Adipose tissue (tissue), 3 donors: ENCODE results near the gene PCDHB12. TPM values are rescaled to one million over a fixed set of nuclear protein-coding genes. Genes with fewer than 3 reads are reported as not detected.
"Not testable (repeated sequence)": the region's sequence is repeated elsewhere in the genome, so short reads cannot be mapped to it uniquely, and the experiment has no call there.

Experiments
- H3K27ac ChIP-seq: one replicate; pipeline ENCODE4 v1.5.1; 2013; ENCODE audit warnings: low read depth, low read length
- WGBS, 3 donors: extraction: QIAGEN DNeasy Blood & Tissue Kit; methylation state at CpG; one replicate each; pipeline ENCODE4 v1.1.7; 2013; 5-methylcytosine and 5-hydroxymethylcytosine counted together
- polyA plus RNA-seq, 3 donors: library from polyadenylated mRNA; stranded (reverse); fragments of 200-250 nt; gene quantifications; one replicate each; pipeline ENCODE4 v1.2.3, GENCODE V29; 2013
- donor health status: healthy with polysubstance abuse.
- donor health status: Bipolar disorder and iron deficiency.
- donor health status: healthy.

PCDHB12 gene
- polyA plus RNA-seq, result 1 to 10 TPM in 2 of 3 donors, under 1 TPM in 1; 0.81 to 1.2 (median 1.2) TPM

GRCh38 chr5:141208478-141208877, at the start of gene PCDHB12:
TSS of gene PCDHB12 (plus strand) at chr5:141208719. CDS start at chr5:141208908, 189 bp downstream.
- no peak within 1 kb of the TSS for H3K27ac ChIP-seq
- 17 to 21% (median 19%) methylated on average over 11 of the region's 11 CpGs for WGBS, 3 donors

- 24 to 36% (median 27%) methylated on average over 20 of the region's 20 CpGs for WGBS, 3 donors
- no peak within 1 kb of the TSS for H3K27ac ChIP-seq
Measured at GRCh38 chr5:141172381-141173204, 35.9 kb upstream of the PCDHB12 start, which contains the start of gene PCDHB7. TSS of gene PCDHB7 (plus strand) at chr5:141172644. CDS start at chr5:141172836, 192 bp downstream.

- H3K27ac ChIP-seq, result not testable (repeated sequence)
- WGBS, 3 donors, result 34 to 45% (median 36%) methylated on average over 53 to 79 of the region's 79 CpGs
Measured at GRCh38 chr5:141174291-141175104, 34.0 kb upstream of the PCDHB12 start.

GRCh38 chr5:141175933-141176332, 32.6 kb upstream of the PCDHB12 start:
- 59 to 72% (median 63%) methylated on average over 1 of the region's 1 CpG for WGBS, 3 donors
- H3K27ac ChIP-seq, result no peak overlapping the region

- H3K27ac ChIP-seq, result not testable (repeated sequence)
- 16 to 29% (median 26%) methylated on average over 12 to 14 of the region's 18 CpGs for WGBS, 3 donors
Measured at GRCh38 chr5:141177577-141178191, 30.8 kb upstream of the PCDHB12 start, which contains the start of gene PCDHB8. TSS of gene PCDHB8 (plus strand) at chr5:141177790. CDS start at chr5:141178035, 245 bp downstream.

- 31 to 46% (median 41%) methylated on average over 25 to 34 of the region's 39 CpGs for WGBS, 3 donors
- not testable (repeated sequence) for H3K27ac ChIP-seq
Measured at GRCh38 chr5:141179371-141179770, 29.1 kb upstream of the PCDHB12 start.

- H3K27ac ChIP-seq, result not testable (repeated sequence)
- 27 to 40% (median 34%) methylated on average over 21 to 32 of the region's 32 CpGs for WGBS, 3 donors
Measured at GRCh38 chr5:141179876-141180275, 28.6 kb upstream of the PCDHB12 start.

- WGBS, 3 donors, result 35 to 42% (median 35%) methylated on average over 1 of the region's 1 CpG
- no peak overlapping the region for H3K27ac ChIP-seq
Measured at GRCh38 chr5:141180313-141180712, 28.2 kb upstream of the PCDHB12 start.

- WGBS, 3 donors, result 10 to 19% (median 18%) methylated on average over 13 of the region's 13 CpGs
- H3K27ac ChIP-seq, result no peak within 1 kb of the TSS
Measured at GRCh38 chr5:141182248-141182647, 26.3 kb upstream of the PCDHB12 start, which contains the start of gene PCDHB16. TSS of gene PCDHB16 (plus strand) at chr5:141182387. CDS start at chr5:141182560, 173 bp downstream.

GRCh38 chr5:141184117-141184855, 24.2 kb upstream of the PCDHB12 start:
- 22 to 41% (median 32%) methylated on average over 19 to 49 of the region's 69 CpGs for WGBS, 3 donors
- not testable (repeated sequence) for H3K27ac ChIP-seq

GRCh38 chr5:141186897-141187512, 21.5 kb upstream of the PCDHB12 start, which contains the start of gene PCDHB9:
TSS of gene PCDHB9 (plus strand) at chr5:141187161. CDS start at chr5:141187319, 158 bp downstream.
- 19 to 23% (median 20%) methylated on average over 7 to 9 of the region's 9 CpGs for WGBS, 3 donors

GRCh38 chr5:141188682-141189081, 19.8 kb upstream of the PCDHB12 start:
- 25 to 32% (median 30%) methylated on average over 27 to 33 of the region's 37 CpGs for WGBS, 3 donors
- H3K27ac ChIP-seq, result not testable (repeated sequence)

More at GRCh38 chr5:141186897-141187512, 21.5 kb upstream of the PCDHB12 start, which contains the start of gene PCDHB9:
- no peak within 1 kb of the TSS for H3K27ac ChIP-seq

- WGBS, 3 donors, result 17 to 33% (median 30%) methylated on average over 15 to 30 of the region's 35 CpGs
- H3K27ac ChIP-seq, result not testable (repeated sequence)
Measured at GRCh38 chr5:141189131-141189530, 19.4 kb upstream of the PCDHB12 start.

GRCh38 chr5:141192110-141192725, 16.3 kb upstream of the PCDHB12 start, which contains the start of gene PCDHB10:
TSS of gene PCDHB10 (plus strand) at chr5:141192353. CDS start at chr5:141192553, 200 bp downstream.
- 6 to 11% (median 7%) methylated on average over 9 to 10 of the region's 10 CpGs for WGBS, 3 donors
- H3K27ac ChIP-seq, result no peak within 1 kb of the TSS

GRCh38 chr5:141194332-141194731, 14.2 kb upstream of the PCDHB12 start:
- H3K27ac ChIP-seq, result not testable (repeated sequence)
- WGBS, 3 donors, result 13 to 29% (median 16%) methylated on average over 11 to 27 of the region's 37 CpGs

- WGBS, 3 donors, result 30 to 44% (median 36%) methylated on average over 3 of the region's 3 CpGs
- H3K27ac ChIP-seq, result no peak overlapping the region
Measured at GRCh38 chr5:141196363-141196762, 12.2 kb upstream of the PCDHB12 start.
